Thyroid gland (tissue), 4 donors: ENCODE measurements around the gene SGIP1.

ENCODE experiments used
- POLR2A ChIP-seq, 2 donors: fragments of 450-650 bp; IDR thresholded peaks; one replicate each; pipeline ENCODE4 v1.6.1; 2017; ENCODE audit warnings: antibody characterized with exemption in 2 of 2, mild to moderate bottlenecking in 2 of 2, moderate library complexity in 1 of 2
- TF ChIP-seq, protein P1 (sequence below), 6 experiments: fragments of 200-600 bp in 3 of 6; fragments of 450-650 bp in 3 of 6; sonication (generic) in 3 of 6; IDR thresholded peaks; one replicate each; pipeline ENCODE4 v1.5.1; 2016 to 2019; ENCODE audit warnings: antibody characterized with exemption in 6 of 6, mild to moderate bottlenecking in 2 of 6, inconsistent platforms in 1 of 6, moderate library complexity in 1 of 6

GRCh38 chr1:66711420-66711819, 177.5 kb downstream of the SGIP1 start:
- no peak for TF ChIP-seq POLR2A (IDR thresholded peaks at IDR 0.05)
- TF ChIP-seq, protein P1, sequence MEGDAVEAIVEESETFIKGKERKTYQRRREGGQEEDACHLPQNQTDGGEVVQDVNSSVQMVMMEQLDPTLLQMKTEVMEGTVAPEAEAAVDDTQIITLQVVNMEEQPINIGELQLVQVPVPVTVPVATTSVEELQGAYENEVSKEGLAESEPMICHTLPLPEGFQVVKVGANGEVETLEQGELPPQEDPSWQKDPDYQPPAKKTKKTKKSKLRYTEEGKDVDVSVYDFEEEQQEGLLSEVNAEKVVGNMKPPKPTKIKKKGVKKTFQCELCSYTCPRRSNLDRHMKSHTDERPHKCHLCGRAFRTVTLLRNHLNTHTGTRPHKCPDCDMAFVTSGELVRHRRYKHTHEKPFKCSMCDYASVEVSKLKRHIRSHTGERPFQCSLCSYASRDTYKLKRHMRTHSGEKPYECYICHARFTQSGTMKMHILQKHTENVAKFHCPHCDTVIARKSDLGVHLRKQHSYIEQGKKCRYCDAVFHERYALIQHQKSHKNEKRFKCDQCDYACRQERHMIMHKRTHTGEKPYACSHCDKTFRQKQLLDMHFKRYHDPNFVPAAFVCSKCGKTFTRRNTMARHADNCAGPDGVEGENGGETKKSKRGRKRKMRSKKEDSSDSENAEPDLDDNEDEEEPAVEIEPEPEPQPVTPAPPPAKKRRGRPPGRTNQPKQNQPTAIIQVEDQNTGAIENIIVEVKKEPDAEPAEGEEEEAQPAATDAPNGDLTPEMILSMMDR (IDR thresholded peaks at IDR 0.05) = no peak
